GM21528 (cell line): ENCODE measurements around the gene ADGRB3.
"Not testable (repeated sequence)": the region's sequence is repeated elsewhere in the genome, so short reads cannot be mapped to it uniquely, and the experiment has no call there.

Source experiments
- ATAC-seq: cut with Tn5 transposase; IDR thresholded peaks from one replicate; pipeline ENCODE4 v1.9.1; 2021; ENCODE audit warnings: mild to moderate bottlenecking, moderate library complexity; ENCODE audit not compliant: unreplicated experiment, low FRiP score

The ADGRB3 gene

DNA sequence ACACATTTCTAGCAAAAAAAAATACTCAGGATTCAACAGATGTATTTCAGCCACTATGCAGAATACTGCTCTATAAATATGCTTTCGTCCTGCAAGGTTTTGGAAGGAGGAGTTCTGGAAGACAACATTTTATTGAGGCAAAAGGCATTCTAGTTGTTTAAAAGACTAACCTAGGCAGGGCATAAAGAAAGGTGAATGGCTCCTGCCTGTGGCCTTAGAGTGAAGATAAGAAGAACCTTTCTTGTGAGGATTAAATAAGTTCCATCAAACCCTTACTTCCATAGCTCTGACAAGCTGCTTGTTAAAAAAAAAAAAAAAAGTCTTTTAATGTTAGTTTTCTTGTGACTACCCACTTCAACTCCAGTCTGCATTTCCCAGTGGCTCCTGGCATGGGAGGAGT, 139.8 kb downstream of the ADGRB3 start:
- no peak for ATAC-seq

DNA sequence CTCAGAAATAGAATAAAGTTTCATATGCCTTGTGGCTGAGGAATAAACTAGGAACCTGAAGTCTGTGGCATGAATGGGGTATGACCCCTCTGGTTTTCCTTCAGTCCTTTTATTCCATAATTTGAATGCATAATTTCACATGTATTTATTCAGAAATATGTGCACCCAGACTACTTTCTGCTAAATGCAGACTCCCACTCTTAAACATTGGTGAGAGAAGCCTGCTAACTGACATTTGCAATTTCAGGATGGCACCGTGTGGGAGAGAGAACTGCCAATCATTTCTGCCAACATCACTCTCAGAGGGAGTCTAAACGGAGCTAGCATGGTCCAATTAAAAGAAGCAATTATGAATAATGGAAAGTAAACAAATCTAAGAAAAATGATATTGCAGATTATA, 141.3 kb downstream of the ADGRB3 start:
- no peak for ATAC-seq

DNA sequence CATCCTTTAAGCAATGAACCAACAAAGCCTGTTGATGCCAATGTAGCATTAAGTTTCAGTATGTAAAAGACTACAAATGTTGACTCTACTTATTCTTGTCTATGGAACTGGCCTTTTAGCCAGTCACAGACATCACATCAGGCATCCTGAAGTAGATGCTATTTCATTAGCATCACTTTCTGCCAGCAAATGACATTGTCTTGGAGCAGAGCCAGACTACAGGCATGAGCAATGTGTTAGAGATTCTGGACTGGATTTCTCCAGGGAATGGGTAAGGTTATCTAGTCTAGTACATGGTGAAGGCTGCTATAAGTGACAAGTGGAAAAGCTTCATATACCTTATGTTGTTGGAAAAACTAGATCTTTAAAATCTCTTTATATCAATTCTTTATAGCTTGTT, 142.9 kb downstream of the ADGRB3 start:
- ATAC-seq: no peak

DNA sequence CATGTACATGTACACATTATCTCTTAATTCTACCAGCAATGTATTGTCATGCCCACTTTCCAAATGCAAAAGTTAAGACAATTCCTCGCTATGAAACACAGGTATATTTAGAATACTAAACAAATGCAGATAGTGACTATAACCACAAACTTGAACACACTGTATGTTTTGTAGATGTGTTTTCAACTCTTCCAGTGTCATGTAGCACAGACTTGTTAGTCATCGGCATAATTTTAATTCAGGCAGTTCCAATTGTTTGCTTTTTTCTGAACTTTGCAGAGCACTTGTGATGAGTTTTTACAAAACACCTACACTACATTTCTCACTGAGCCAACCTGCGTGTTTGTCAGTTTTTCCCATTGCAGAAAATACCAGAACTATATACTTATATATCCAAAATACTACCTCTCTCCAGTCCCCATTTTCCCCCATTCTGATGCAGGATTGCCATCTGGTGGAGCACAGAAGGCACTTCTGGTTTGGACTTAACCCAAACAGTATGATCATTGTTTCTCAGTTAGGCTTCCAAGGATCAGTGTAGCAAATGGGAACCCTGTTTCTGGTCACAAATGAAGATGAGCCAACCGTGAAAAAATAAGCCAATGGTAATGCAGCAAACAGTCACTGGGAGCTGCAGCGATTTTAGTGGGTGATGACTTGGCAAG, 143.4 kb downstream of the ADGRB3 start:
- ATAC-seq: no peak

DNA sequence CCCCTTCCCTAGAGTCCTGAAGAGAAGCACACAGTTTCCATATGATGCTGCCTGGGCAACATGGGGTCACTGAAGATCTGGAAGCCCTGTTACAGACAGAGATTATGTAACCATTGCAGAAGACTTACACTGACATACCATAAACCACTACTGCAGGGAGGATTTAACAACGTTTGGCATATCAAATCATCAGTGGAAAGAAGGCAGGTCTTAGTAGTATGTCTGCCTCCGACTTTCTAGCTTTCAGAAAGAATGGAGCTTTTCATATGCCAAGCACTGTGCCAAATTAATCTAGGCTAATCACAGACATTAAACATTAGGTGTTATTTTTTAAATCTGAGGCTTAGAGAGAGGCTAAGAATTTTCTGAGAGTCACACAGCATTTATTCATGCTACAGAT, 144.3 kb downstream of the ADGRB3 start:
- ATAC-seq: no peak

DNA sequence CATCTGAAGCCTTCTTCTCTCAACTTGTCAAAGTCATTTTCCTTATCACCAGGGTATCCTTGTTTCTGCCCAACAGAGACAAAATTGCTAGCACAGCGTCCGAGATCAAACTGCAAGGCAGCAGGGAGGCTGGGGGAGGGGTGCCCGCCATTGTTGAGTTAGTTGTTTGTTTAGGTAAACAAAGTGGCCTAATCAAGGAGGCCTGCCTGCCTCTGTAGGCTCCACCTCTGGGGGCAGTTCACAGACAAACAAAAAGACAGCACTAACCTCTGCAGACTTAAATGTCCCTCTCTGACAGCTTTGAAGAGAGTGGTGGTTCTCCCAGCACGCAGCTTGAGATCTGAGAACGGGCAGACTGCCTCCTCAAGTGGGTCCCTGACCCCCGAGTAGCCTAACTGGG, 155.0 kb downstream of the ADGRB3 start:
- not testable (repeated sequence) for ATAC-seq

DNA sequence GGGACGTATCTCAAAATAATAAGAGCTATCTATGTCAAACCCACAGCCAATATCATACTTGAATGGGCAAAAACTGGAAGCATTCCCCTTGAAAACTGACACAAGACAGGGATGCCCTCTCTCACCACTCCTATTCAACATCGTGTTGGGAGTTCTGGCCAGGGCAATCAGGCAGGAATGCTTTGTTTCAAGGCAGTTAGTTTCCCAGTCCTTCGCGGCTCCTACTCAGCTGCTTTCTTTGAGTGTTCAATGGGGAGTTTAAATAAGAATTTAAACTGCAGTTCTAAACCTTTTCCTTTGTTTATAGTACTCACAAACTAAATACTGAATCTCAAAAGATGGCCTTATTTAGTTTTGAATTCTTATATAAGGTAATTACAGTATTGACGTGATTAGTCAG, 179.9 kb downstream of the ADGRB3 start:
- ATAC-seq: not testable (repeated sequence)

DNA sequence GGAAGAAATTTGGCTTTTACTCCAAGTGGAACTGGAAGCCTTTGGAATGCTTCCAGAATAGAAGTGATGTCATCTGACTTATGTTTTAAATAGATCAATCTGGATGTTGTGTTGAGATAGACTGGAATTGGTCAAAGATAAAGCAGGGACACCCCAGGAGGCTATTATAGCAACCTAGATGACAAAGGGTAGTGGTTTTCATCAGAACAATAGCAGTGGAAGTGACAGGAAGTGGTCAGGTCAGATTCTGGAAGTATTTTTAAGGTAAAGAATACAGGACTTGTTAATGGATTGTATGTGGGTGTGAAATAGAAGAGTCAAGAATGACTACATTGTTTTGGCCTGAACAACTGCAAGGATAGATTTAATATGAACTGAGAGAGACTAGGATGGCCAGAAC, 191.4 kb downstream of the ADGRB3 start:
- no peak for ATAC-seq

DNA sequence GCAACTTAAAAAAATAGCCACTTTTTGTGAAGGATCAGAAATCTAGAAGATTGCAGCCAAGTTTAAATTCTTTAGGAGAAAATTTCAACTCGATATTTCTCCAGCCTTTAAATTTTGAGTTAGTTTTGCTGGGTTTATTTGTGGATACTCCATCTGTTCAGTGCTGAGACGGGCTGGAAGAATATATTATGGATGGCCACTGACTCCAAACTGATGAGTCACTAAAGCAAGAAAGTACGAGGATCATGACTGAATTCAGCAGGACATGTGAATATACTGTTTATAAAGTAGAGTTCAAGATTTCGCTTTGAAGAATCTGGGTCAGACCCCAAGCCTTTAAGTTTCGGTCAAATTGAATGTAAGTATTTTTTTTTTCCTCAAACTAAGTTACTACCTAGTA, 199.5 kb downstream of the ADGRB3 start:
- no peak for ATAC-seq

DNA sequence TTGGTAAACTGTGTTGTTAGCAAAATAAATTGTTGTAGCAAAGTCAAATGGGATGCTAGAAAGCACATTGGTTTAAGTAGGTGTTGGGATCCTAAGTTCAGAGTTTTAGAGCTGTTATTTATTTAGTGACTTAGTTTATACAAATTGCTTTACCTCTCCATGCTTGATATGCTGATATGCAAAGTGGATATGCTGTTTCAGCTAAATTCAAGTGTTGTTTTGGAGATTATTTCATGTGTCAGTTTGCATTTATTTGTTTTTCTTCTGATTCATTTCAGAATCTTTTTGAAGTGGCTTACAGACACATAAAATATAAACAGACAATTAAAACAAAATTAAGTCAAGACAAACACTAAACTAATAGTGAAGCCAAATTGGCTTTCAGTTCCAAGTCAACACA, 203.5 kb downstream of the ADGRB3 start:
- ATAC-seq: no peak

DNA sequence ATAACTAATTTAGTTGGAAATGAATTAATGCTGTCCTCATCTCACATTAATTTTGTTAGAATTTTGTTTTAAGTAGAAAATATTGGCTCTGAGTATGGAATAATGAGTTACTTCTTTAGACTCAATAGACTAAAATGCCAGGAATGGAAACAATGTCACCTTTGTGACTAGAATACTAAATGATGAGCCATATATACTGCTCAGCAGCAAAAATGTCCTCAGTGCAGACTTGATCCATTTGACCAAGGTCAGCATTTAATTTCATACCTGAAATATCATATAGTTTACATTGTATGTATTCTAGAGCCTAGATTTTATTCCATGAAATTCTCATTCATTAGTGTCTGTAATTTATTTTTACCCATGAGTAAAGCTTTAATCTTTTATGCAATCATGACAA, 217.7 kb downstream of the ADGRB3 start:
- no peak for ATAC-seq

DNA sequence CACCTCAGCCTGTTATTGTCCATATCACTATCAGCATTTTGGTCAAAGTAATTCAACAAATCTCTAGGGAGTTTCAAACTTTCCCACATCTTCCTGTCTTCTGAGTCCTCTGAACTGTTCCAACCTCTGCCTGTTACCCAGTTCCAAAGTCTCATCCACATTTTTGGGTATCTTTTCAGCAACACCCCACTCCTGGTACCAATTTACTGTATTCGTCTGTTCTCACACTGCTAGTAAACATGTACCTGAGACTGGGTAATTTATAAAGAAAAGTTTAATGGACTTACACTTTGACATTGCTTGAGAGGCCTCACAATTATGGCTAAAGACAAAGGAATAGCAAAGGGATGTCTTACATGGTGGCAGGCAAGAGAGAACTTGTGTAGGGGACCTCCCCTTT, 224.2 kb downstream of the ADGRB3 start:
- ATAC-seq: no peak

DNA sequence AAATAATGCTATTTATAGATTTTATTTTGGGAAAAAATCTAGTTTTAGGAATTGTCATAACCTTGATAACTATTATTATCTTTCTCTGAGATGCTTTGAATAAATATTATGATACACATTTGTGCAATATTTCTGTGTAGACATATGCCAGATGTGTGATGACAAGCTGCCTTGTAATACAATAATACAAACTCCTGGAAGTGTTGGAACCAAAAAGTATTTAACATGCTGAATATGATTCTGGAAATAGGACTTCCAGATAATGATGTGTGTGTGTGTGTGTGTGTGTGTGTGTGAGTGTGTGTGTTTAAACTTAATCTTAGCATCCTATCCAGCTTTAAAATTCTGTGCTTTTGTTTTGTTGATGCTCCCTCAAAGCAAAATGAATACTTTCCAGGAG, 233.6 kb downstream of the ADGRB3 start:
- no peak for ATAC-seq

DNA sequence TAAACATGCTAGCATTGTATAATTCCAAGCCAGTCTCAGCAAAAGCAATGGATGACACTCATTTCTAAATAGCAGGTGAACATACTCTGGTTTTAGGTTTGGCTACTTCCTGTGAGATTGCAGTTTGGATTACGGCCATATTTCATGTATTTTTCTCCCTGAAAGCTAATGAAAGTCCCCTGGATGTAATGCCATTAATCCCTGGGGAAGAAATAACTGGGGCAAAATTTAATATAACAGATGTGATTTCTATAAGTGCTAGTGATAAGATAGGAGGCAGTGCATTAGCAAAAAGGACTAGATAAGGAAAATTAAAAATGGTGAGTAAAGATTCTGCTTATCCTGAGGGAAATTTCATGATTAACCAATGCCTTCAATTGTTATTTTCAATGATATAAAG, 238.2 kb downstream of the ADGRB3 start:
- ATAC-seq: no peak

DNA sequence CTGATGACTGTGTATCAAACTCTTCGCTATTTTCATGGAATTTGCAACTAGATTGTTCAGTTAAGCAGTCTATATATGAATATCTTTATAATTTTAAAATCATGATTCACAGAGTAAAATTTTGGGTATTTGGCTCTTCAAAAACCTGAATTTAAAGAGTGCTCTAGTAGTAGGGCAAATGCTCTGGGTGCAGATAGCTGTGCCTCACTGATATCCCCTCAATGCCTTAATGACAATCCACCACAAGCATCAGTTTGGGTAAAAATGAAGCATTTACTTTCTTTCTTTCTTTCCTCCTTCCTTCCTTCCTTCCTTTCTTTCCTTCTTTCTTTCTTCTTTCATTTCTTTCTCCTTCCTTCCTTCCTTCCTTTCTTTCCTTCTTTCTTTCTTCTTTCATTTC, 239.7 kb downstream of the ADGRB3 start:
- ATAC-seq: no peak

DNA sequence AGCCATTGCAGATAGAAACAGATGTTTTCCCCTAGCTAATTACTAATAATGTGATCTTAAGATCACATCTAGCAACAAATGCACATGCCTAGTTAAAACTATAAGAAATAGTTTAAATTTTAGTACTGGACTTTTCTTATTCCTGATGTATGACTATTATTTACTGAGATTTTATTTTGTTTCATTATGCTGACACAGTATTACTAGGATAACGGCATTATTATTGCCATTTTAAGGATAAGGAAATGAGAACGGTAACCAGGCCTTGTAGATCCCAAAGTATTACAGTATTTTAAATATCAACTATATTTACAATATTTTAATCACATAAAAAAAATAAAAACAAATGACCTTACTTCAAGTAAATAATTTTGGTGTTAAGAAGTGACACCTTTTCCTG, 240.3 kb downstream of the ADGRB3 start:
- ATAC-seq: no peak

DNA sequence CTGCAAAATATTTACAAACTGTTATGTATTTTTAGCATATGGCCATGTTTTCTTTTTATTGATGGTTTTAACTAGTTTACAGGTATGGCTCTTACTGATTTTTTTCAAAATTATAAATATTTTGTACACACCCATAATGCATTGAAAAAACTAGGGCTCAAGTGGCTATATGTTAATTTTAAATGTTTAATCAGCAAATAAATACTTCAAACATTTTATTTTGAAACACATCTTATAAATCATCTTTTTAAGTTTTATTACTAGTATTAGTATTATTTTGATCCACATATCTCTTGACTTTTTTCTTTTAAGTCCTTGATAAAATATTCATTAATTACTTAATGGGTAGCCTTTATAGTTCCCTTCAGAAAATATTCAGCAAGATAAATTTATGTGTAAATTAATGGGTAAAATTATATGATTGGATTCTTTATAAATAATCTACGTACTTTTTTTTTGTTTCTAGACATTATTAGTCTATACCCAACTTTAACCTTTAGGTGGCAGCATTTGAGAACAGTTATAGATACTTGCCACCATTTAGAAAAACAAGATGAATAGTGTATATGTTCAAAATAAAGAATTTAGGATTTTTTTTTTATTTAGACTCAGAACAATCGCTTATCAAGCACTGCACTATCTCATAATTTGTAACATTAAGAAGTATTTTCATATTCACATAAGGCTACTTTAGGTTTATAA, 241.9 kb downstream of the ADGRB3 start:
- ATAC-seq: no peak

DNA sequence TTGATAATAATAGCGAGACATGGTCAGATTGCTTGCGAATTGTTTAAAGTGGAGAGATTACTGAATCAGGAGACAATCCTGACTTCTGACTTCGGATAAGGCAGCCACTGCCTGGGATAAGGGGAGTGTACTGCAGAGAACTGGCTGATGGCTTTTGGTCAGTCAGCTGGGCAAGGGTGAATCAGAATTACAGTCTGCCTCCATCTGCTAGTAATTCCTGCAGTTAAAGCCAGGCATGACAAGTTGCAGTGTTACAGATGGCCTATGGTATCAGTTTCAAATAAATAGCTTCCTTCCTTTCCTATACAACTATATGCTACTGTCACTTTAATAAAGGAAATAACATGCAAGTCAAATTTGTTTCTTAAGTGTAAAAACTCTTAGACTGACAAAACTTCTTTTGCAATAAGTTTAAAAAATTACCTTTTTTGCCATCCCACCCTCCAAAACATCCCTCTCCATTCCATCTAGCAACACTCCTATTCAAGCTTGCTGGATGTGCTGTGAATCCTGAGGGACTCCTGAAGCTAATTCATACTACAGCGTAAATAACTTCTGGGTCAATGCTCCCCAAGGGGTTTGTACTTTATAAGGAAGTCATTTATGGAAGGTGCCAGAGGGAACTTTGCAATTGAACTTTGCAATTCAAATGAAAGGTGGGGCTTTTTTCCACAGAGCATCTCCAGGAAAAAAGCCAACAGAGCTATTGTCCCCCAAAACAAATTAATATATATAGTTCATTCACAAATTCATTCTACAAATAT, 245.2 kb downstream of the ADGRB3 start:
- ATAC-seq: no peak

DNA sequence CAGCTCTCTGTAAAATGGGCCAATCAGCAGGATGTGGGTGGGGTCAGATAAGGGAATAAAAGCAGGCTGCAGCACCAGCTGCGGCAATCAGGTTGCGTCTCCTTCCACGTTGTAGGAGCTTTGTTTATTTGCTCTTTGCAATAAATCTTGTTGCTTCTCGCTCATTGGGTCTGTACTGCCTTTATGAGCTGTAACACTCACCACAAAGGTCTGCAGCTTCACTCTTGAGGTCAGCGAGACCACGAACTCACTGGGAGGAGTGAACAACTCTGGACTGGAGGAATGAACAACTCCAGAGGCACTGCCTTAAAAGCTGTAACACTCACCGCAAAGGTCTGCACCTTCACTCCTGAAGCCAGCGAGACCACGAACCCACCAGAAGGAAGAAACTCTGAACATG, 248.2 kb downstream of the ADGRB3 start:
- ATAC-seq: not testable (repeated sequence)

DNA sequence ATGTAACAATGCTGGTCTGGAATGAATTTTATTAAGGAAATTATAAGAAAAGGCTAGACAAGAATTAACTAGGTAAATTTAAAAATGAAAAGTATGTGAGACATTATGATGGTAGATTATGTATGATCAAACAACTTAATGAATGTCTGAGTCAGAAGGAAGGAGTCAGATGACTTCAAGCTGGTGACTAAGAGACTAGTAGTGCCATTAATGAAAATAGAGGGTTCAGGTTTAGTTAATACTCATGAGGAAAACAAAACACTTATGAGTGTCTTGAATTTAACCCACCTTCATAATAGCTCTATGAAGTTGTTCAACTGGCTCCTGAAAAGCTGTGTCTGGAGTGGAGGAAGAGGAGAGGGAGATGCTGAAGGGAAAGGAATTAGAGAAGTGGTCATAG, 256.3 kb downstream of the ADGRB3 start:
- no peak for ATAC-seq

DNA sequence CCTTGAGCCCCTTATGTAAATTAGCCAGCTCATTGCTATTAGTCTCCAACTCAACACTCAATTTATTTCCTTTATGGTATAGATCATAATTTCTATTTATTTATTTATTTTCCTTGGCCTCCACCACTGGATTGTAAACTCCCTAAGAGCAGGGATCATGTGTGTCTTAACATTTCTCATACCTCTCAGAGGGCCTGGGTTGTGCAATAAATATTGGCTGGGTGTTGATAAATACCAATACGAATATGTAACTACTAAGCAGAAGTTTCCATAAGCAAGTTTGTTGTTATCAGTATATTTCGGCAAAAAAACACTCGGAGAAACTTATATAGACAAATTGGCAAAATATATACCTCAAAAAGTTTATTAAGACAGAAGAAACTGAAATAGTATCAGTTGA, 257.4 kb downstream of the ADGRB3 start:
- ATAC-seq: no peak

DNA sequence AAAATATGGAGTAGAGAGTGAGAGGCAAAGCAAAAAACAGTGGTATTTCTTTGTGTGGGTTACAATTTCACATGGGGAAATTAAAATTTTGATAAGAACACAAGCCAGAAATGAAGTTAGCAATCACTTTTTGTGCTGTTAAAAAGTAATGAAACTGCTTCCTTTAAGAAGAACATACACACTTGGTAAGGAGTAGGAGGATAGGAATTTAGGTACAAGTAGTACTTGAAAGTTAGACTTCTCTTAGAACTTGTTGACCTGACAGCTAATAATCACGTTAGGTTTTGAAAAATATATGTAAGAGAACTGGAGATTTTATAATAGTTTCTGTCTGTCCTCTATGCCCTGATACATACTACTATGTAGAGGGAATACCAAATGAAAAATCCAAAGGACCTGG, 260.8 kb downstream of the ADGRB3 start:
- ATAC-seq: no peak
